Medulla oblongata (tissue), 1 donor: Measurements from ENCODE around the gene SELENOM.
A peak's percentile ranks its signal among the peaks of the same experiment; 100 is the strongest.
"Not testable (repeated sequence)": the region's sequence is repeated elsewhere in the genome, so short reads cannot be mapped to it uniquely, and the experiment has no call there.

ENCODE experiments used
- DNase-seq: peaks from one replicate; pipeline ENCODE4 v3.0.0-alpha.2; 2015; ENCODE audit errors: extremely low spot score

Gene SELENOM

DNA sequence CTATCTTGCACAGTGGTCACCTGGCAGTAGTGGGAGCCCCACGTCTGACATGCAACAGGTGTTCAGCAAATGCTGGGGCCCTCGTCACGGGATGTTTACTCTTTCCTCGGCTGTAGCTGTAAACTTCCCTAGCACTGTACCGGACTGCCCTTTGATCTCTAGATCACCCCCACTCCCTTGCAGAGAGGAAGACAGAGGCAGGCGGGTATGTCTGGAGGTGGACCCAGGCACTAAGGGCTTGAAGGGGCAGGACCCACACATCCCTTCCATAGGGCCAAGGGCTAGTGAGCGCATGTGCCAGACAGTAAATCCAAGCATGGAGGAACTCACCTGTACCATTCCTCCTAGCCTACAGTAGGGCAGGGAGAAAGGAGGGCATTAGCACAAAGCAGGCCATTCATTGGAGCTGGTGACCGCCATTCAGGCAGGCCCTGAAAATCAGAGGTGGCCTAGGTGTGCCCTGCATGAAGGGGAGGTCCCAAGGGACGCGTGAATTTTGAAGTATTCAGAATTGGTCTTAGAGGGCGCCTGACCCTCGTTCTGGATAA is 28.2 kb downstream of the SELENOM start:
- no peak for DNase-seq

DNA sequence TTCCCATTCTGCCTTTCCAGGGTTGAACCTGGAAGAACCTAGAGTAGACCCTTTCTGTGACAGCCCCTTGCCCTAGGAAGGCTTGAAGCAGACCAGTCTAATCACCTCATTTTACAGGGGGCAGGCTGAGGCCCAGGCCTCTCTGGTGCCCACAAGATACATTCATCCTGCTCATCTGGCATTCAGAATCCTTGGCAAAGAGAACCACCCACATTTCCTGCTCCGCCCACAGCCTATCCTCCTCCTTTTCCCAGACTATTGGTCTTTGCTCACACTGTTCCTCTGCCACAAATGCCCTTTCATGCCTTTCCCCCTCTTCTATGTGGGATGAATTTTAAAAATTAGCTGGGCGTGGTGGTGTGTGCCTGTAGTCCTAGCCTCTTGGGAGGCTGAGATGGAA is 29.0 kb downstream of the SELENOM start:
- DNase-seq: not testable (repeated sequence)

DNA sequence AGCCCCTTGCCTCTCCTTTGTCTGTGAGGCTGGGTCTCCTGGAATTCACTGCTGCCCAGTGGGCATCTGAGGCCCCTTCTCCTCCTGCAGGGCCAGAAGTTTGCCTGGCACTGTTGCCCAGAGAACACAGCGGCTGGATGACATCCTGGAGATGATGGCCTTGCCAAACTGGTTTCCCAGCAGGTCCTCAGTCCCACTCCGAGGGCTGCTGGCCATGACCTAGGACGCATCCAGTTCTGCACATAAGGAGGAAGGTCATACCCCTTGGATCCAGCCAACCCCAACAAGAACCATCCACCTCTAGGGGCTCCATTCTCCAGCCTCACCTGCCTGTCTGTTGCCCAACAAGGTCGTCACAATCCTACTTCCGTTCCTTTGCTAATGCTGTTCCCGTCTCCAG is 29.7 kb downstream of the SELENOM start:
- no peak for DNase-seq

DNA sequence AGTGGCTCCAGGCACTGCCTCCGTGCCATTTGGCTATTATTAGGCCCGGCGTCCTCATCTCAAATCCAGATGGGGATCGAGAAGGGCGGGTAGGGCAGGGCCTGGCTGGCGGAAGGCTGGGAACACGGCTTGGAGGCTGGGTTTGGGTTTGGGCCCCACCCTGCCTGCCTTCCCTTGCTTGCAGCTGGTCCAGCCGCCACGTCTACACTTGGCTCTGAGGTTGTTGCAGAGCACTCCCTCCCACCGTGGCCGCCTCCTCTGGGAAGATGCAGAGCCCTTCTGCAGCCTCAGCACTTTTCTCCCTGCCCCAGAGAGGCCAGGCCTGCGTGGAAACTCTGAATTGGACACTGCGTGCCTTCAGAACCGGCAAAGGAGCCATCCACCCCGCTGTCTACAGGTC is 31.4 kb downstream of the SELENOM start:
- no peak for DNase-seq

DNA sequence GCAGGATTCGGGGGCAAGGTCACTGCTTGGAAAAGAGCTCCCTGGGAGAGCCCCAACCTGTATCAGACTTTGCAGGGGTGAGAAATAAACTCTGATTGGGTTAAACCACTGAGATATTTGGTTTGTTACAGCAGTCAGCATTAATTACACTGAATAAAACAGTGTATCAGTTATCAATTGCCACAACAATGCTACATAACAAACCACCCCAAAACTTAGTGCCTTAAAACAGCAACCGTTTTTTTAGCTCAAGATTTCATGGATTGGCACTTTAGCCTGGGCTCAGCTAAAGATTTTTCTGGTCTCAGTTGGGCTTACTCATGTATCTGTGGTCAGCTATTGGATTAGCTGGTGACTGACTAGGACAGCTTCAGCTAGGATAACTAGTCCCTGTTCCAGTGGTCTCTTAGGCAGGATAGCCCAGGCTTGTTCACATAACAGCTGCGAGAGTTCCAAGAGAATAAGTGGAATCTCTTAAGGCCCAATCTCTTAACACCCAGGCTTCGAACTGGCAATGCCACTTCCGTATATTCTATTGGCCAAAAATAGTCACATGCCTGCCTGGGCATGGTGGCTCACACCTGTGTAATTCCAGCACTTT is 33.7 kb downstream of the SELENOM start:
- not testable (repeated sequence) for DNase-seq

DNA sequence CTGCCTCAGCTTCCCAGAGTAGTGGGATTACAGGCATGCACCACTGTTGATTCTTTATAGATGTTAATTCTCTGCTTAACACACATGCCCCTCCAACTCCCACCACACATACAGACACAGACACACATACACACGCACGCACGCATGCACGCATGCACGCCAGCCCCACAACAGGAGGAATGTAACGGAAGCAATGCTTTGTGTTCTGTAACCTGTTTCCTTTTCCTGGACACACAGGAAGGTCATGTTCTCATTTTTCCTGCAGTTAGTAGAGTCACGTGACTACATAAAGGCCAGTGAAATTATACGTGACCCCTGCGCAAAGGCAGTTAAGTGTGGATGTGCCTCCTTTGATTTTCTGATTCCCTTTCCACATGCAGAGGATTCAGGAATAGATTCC is 34.2 kb downstream of the SELENOM start:
- not testable (repeated sequence) for DNase-seq

DNA sequence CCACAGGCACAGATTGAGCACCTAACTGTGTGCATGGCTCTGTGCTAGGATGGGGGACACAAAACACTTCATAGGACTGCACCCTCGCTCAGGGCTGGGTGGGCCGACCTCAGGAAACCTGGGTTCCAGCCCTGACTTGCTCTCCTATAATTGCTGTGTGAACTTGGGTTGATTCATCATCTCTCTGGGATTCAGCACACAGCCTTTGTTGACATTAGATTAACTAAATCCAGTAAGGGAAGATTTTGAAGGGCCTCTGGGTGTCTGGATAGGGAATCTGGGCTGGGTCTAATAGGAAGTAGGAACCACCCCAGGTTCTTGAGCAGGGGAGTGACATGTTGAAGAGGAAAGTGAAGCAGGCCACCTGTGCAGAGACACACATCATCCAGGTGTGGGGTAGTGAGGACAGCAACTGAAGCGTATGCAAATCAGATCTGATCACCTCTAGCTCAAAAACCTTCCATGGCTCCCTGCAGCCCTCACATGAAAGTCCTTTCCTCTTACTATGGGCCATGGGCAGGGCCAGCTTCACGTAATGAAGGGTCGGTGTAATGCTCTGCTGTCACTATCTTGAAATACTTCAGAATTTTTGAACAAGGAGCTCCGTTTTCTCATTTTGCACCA is 37.6 kb downstream of the SELENOM start:
- not testable (repeated sequence) for DNase-seq

DNA sequence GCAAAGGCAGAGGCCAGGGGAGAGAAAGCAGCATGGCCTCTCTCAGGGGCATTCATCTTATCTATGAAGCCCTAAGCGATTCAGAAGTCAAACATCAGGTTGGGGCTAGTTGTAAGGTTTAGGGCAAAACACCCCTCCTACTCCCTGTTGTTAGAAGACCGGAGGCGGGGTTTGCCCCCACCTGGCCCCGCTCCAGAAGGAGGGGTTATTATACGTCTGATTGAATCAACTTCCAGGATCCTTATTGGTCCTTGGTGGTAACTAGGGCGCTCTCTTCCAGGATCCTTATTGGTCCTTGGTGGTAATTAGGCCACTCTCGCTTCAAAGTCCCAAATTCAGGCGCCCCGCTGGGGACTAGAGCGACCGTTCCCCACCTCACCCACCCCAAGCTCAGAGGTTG is 38.4 kb downstream of the SELENOM start:
- DNase-seq: no peak

DNA sequence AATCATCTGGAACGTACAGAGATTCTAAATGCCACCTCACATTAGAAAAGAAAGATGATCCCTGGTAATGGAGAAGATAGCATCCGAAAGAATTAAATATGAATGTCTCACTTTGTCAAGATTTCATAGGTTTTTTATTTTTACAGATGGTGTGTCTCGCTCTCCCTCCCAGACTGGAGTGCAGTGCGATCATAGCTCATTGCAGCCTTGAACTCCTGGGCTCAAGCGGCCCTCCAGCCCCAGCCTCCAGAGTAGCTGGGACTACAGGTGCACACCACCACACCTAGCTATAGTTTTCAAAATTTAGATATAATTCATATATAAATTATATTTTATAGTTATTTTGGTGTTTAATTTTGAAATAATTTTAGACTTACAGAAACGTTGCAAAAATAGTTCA is 43.0 kb downstream of the SELENOM start:
- no peak for DNase-seq

DNA sequence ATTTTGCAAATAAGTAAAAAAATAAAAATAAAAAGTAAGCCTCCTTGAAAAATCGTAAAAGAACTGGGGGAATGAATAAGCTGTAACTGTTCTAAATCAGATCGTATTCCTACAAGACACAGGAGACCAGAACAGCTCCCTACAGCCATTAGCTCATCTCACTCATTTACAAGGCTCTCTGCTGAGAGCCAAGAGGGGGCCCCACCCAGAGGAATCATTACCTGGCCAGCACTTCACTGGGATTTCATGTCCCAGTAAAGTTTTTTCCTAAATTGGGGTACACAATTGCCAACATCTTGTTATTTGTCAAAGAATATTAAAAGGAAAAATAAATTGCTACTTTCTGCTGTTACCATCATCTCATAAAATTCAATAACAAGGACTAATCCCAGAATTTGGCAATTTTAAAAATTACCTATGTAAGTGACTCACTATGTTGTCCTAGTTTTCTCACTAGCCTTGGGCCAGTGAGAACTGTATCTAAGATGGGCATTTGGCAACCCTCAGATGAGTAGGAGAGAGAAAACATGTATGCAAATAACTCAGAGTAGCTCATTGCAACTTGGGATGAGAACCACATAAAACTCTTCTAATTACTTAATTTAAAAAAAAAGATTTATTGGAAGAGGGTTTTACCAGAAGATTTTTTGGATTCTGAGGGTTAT is 44.7 kb downstream of the SELENOM start:
- no peak for DNase-seq

DNA sequence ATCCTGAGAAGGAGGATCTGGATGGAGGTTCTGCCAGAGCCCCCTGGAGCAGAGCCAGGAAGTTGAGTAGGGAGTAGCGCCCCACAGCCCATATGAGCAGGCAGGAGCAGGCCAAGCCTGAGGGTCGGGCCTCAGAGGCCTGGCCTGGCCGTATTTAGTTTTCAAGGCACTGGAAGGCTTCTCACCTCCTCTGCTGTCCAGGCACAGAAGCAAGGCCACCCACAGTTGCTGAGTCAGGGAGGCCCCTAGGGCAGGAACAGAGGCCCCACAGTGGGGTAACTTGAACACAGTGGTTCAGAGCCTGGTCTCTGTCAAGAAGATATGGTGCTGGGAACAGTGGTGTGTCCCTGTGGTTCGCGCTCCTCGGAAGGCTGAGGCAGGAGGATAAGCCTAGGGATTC is 47.7 kb downstream of the SELENOM start:
- DNase-seq: not testable (repeated sequence)

DNA sequence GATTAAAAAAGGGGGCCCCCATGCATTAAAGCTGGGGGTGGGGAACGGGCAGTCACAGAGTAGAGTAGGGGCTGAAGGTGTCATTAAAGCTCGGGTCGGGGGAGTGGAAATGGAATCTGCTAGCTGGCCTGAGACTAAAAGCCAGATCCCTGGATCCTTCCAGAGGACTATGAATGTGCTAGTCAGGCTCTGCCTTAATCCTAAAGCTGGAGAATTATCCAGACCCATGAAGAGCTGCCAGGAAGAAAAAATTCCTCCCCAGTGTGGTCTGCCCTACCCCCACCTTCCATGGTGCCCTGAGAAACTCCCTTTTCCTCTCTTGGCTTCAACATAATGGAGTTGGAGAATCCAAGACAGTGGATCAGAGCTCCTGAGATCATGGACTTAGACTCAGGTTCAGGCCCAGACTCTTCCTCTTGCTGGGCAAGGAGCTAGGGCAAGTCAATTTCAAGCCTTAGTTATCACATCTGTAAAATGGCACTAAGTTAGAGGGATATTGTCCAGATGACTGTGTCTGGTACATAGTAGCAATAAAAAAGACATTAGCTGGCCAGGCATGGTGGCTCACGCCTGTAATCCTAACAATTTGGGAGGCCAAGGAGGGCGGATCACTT is 50.3 kb downstream of the SELENOM start:
- no peak for DNase-seq

DNA sequence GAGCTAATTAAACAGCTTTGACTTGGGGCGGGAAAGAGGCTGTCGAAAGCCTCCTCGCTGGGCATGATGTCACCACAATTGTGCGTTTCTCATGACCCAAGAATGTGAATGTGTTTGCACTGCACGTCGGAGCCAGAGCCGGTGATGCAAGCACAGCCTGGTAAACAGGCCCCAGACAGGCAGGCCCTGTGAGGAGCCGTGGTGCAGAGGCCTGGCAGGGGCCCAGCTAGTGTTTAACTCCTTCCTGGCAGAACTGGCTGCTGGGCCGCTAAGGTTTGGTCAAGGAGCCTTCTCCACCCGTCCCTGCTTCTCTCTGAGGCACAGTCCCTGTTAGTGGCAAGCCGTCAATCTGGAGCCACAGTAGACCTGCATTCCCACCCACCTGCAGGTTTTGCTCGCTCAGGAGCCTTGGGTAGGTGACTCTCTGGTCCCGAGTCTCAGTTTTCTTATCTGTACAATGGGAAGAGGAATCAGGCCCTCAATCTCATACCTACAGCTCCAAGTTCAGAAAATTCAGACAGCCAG is 51.7 kb downstream of the SELENOM start:
- peak; percentile 58 for DNase-seq

DNA sequence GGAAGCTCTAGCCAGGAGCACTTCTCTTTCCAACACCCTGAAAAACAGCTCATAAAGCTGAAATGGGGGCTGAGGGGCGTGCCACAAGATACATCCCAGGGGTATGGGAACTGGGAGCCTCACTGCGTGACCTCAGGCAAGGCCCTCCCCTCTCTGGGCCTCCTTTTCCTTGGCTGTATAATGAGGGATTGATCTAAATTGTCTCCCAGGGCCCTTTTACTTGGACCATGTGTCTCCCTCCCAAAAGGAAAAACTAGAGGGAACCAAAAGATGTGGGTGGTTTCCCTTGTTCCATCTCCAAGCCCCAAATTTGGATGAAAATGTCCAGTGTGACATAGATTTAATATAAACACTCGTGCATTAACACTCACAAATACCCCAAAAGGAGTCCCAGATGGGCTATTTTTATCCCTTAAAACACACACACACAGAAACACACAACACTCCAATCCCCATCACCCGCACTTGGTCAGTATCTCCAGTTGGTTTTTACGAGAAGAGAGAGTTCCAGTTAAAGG is 52.2 kb downstream of the SELENOM start:
- no peak for DNase-seq
